GM21515 (cell line): ENCODE measurements around the gene ADARB1.

Experiments used
- ATAC-seq: cut with Tn5 transposase; IDR thresholded peaks from one replicate; pipeline ENCODE4 v1.9.1; 2021; ENCODE audit not compliant: unreplicated experiment

ADARB1 gene

GRCh38 chr21:45054927-45055612 lies 19.3 kb upstream of the ADARB1 start:
- ATAC-seq = no peak

- no peak for ATAC-seq
These were observed 18.5 kb upstream of the ADARB1 start for GRCh38 chr21:45055861-45056260.

- no peak for ATAC-seq
These were observed 18.0 kb upstream of the ADARB1 start for GRCh38 chr21:45056296-45056904.

- no peak for ATAC-seq
These were observed 17.3 kb upstream of the ADARB1 start for GRCh38 chr21:45056917-45057560.

- no peak for ATAC-seq
These were observed 16.5 kb upstream of the ADARB1 start for GRCh38 chr21:45057886-45058285.

GRCh38 chr21:45059121-45059520 lies 15.3 kb upstream of the ADARB1 start:
- ATAC-seq = no peak

GRCh38 chr21:45060089-45060488 lies 14.3 kb upstream of the ADARB1 start:
- ATAC-seq = no peak

- ATAC-seq = no peak
These were observed 13.6 kb upstream of the ADARB1 start for GRCh38 chr21:45060675-45061311.

GRCh38 chr21:45064091-45064490 lies 10.3 kb upstream of the ADARB1 start:
- no peak for ATAC-seq

- ATAC-seq = no peak
These were observed 9.6 kb upstream of the ADARB1 start for GRCh38 chr21:45064618-45065399.

GRCh38 chr21:45067462-45068285 lies 6.7 kb upstream of the ADARB1 start:
- ATAC-seq = no peak

GRCh38 chr21:45069085-45069484 lies 5.3 kb upstream of the ADARB1 start:
- no peak for ATAC-seq

GRCh38 chr21:45069711-45070110 lies 4.7 kb upstream of the ADARB1 start:
- no peak for ATAC-seq

- no peak for ATAC-seq
These were observed 3.1 kb upstream of the ADARB1 start for GRCh38 chr21:45071078-45071873.

GRCh38 chr21:45071874-45072737 lies 2.3 kb upstream of the ADARB1 start:
- no peak for ATAC-seq

- no peak for ATAC-seq
These were observed 1.6 kb upstream of the ADARB1 start for GRCh38 chr21:45072738-45073300.

GRCh38 chr21:45073301-45074047 lies 906 bp upstream of the ADARB1 start:
- no peak for ATAC-seq
